ENCODE measurements around the gene STX8.

The STX8 gene

GRCh38 chr17:9270921-9271320 is 304.7 kb downstream of the STX8 start:
- no peak for DNase-seq (ENCODE audit: extremely low spot score)
- CTCF ChIA-PET: no interaction called here
- POLR2A ChIA-PET: no interaction called here
- TF ChIP-seq FOXK2 (IDR thresholded peaks at IDR 0.05): no peak
- no peak for TF ChIP-seq HDGF (IDR thresholded peaks at IDR 0.05; ENCODE audit: borderline replicate concordance)
- TF ChIP-seq ARNT (IDR thresholded peaks at IDR 0.05): no peak
- TF ChIP-seq FOXA1 (IDR thresholded peaks at IDR 0.05): no peak
- no peak for TF ChIP-seq SP1 (IDR thresholded peaks at IDR 0.05)
- no peak for TF ChIP-seq ZNF384 (IDR thresholded peaks at IDR 0.05)
- no peak for TF ChIP-seq CTBP1 (IDR thresholded peaks at IDR 0.05; ENCODE audit: borderline replicate concordance)
- TF ChIP-seq BHLHE40 (IDR thresholded peaks at IDR 0.05; ENCODE audit: borderline replicate concordance): no peak
- no peak for TF ChIP-seq NFRKB (IDR thresholded peaks at IDR 0.05)
- no peak for TF ChIP-seq SUZ12 (IDR thresholded peaks at IDR 0.05)
- TF ChIP-seq L3MBTL2 (conservative IDR thresholded peaks at IDR 0.05): no peak
- TF ChIP-seq ELF4 (IDR thresholded peaks at IDR 0.05): no peak
- TF ChIP-seq FOXM1 (IDR thresholded peaks at IDR 0.05; ENCODE audit: borderline replicate concordance): no peak
- no peak for TF ChIP-seq TARDBP (IDR thresholded peaks at IDR 0.05)

GRCh38 chr17:9269350-9270035 is 306.1 kb downstream of the STX8 start:
- no peak for DNase-seq (ENCODE audit: extremely low spot score)
- no peak for TF ChIP-seq L3MBTL2 (conservative IDR thresholded peaks at IDR 0.05)
- TF ChIP-seq SUZ12 (IDR thresholded peaks at IDR 0.05): no peak
- no peak for TF ChIP-seq SP1 (IDR thresholded peaks at IDR 0.05)
- TF ChIP-seq LEF1 (IDR thresholded peaks at IDR 0.05; ENCODE audit: borderline replicate concordance): no peak
- TF ChIP-seq HDGF (IDR thresholded peaks at IDR 0.05; ENCODE audit: borderline replicate concordance): no peak
- TF ChIP-seq, protein P1, sequence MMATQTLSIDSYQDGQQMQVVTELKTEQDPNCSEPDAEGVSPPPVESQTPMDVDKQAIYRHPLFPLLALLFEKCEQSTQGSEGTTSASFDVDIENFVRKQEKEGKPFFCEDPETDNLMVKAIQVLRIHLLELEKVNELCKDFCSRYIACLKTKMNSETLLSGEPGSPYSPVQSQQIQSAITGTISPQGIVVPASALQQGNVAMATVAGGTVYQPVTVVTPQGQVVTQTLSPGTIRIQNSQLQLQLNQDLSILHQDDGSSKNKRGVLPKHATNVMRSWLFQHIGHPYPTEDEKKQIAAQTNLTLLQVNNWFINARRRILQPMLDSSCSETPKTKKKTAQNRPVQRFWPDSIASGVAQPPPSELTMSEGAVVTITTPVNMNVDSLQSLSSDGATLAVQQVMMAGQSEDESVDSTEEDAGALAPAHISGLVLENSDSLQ (IDR thresholded peaks at IDR 0.05): no peak
- TF ChIP-seq FOXK2 (IDR thresholded peaks at IDR 0.05): no peak
- TF ChIP-seq BHLHE40 (IDR thresholded peaks at IDR 0.05; ENCODE audit: borderline replicate concordance): no peak
- CTCF ChIA-PET: no interaction called here
- POLR2A ChIA-PET: no interaction called here

- TF ChIP-seq LEF1 (IDR thresholded peaks at IDR 0.05; ENCODE audit: borderline replicate concordance) (no peak), HDGF (IDR thresholded peaks at IDR 0.05; ENCODE audit: borderline replicate concordance) (no peak), ELF4 (IDR thresholded peaks at IDR 0.05) (no peak), SP1 (IDR thresholded peaks at IDR 0.05) (no peak), ZNF384 (IDR thresholded peaks at IDR 0.05) (no peak), BHLHE40 (IDR thresholded peaks at IDR 0.05; ENCODE audit: borderline replicate concordance) (no peak), FOXA1 (IDR thresholded peaks at IDR 0.05) (no peak), CTBP1 (IDR thresholded peaks at IDR 0.05; ENCODE audit: borderline replicate concordance) (no peak), NFRKB (IDR thresholded peaks at IDR 0.05) (no peak), SUZ12 (IDR thresholded peaks at IDR 0.05) (no peak), L3MBTL2 (conservative IDR thresholded peaks at IDR 0.05) (no peak), TARDBP (IDR thresholded peaks at IDR 0.05) (no peak), ARNT (IDR thresholded peaks at IDR 0.05) (no peak), FOXK2 (IDR thresholded peaks at IDR 0.05) (no peak), FOXM1 (IDR thresholded peaks at IDR 0.05; ENCODE audit: borderline replicate concordance) (no peak)
- TF ChIP-seq, protein P1 (IDR thresholded peaks at IDR 0.05): no peak
- ChIA-PET POLR2A (no interaction called here), CTCF (interaction anchor here (0.6 kb wide), 1 partner anchor 267 kb away, joined by 5 read pairs; no protein-coding TSS in a partner anchor)
- DNase-seq (ENCODE audit: extremely low spot score): no peak
Measured at GRCh38 chr17:9268546-9268945, 307.1 kb downstream of the STX8 start.

- TF ChIP-seq FOXM1 (IDR thresholded peaks at IDR 0.05; ENCODE audit: borderline replicate concordance) (no peak), HDGF (IDR thresholded peaks at IDR 0.05; ENCODE audit: borderline replicate concordance) (no peak), SP1 (IDR thresholded peaks at IDR 0.05) (no peak), L3MBTL2 (conservative IDR thresholded peaks at IDR 0.05) (no peak), FOXA1 (IDR thresholded peaks at IDR 0.05) (no peak), CTBP1 (IDR thresholded peaks at IDR 0.05; ENCODE audit: borderline replicate concordance) (no peak), ELF4 (IDR thresholded peaks at IDR 0.05) (no peak), BHLHE40 (IDR thresholded peaks at IDR 0.05; ENCODE audit: borderline replicate concordance) (no peak), SUZ12 (IDR thresholded peaks at IDR 0.05) (no peak)
- TF ChIP-seq, protein P1 (IDR thresholded peaks at IDR 0.05): no peak
- ChIA-PET POLR2A (no interaction called here), CTCF (interaction anchor here (0.6 kb wide), 1 partner anchor 253 kb away, joined by 4 read pairs; no protein-coding TSS in a partner anchor)
- no peak for DNase-seq (ENCODE audit: extremely low spot score)
Measured at GRCh38 chr17:9266697-9267117, 308.9 kb downstream of the STX8 start.

DNA sequence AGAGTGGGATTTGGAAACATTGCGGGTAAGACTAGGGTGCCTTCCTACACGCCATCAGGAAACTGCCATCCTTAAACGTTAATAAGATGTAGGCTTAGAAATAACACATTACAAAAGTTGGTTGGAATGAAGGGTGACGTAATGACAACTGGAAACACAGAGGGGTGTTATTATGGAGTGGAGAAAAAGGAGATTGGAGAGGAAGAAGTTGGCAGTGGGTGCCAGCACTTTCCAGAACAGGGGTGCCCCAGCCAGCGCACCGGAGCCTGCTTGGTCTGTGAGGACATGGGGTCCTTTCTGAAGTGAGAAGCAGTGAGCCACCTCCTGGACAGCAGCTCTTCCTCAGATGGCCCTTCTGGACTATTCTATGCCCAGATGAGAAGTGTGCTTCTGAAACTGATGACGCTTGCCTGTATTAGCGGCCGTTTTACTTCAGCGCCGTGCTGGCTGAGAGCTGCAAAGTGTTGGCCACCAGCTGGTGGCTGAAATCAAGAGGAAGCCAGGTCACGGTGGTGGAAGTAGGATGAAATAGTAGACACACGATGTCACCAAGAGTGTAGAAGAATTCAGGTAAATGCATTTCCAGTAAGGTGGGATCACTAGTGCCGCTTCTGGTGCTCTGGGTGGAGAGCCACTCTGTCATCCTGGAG is 309.5 kb downstream of the STX8 start:
- TF ChIP-seq NFRKB (IDR thresholded peaks at IDR 0.05): no peak
- no peak for TF ChIP-seq ZNF384 (IDR thresholded peaks at IDR 0.05)
- no peak for TF ChIP-seq HDGF (IDR thresholded peaks at IDR 0.05; ENCODE audit: borderline replicate concordance)
- DNase-seq (ENCODE audit: extremely low spot score): no peak
- CTCF ChIA-PET: interaction anchor here (0.5 to 0.6 kb wide), 2 partner anchors 254 to 479 kb away, joined by 3 to 4 read pairs; no protein-coding TSS in a partner anchor
- POLR2A ChIA-PET: no interaction called here
